Measurements from ENCODE around the gene IL1A.

DNA sequence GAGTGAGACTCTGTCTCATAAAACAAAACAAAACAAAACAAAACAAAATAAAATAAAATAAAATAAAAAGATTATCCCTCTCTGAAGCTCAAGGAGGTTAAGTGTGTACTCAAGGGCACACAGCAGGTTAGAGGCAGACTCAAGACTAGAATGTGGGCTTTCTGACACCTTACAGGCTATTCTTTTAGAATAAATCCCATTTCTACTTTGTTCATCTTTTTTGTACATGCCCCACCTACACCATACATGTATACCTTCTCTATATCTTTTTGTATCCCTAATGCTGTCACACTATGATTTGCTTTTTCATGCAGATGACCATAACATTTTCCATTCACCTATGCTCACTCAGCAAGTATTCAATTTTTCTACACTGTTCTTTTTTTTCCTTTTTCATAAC is 49.7 kb upstream of the IL1A start:
- TF ChIP-seq POLR2A (IDR thresholded peaks at IDR 0.05) = no peak
- TF ChIP-seq, protein P1, sequence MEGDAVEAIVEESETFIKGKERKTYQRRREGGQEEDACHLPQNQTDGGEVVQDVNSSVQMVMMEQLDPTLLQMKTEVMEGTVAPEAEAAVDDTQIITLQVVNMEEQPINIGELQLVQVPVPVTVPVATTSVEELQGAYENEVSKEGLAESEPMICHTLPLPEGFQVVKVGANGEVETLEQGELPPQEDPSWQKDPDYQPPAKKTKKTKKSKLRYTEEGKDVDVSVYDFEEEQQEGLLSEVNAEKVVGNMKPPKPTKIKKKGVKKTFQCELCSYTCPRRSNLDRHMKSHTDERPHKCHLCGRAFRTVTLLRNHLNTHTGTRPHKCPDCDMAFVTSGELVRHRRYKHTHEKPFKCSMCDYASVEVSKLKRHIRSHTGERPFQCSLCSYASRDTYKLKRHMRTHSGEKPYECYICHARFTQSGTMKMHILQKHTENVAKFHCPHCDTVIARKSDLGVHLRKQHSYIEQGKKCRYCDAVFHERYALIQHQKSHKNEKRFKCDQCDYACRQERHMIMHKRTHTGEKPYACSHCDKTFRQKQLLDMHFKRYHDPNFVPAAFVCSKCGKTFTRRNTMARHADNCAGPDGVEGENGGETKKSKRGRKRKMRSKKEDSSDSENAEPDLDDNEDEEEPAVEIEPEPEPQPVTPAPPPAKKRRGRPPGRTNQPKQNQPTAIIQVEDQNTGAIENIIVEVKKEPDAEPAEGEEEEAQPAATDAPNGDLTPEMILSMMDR (IDR thresholded peaks at IDR 0.05) = no peak
